GM19025 (cell line): ENCODE data around the gene RFTN1.
A peak's percentile ranks its signal among the peaks of the same experiment; 100 is the strongest.

Source experiments
- ATAC-seq: cut with Tn5 transposase; IDR thresholded peaks from one replicate; pipeline ENCODE4 v1.9.1; 2021; ENCODE audit warnings: mild to moderate bottlenecking, low read depth, moderate library complexity; ENCODE audit not compliant: unreplicated experiment

Gene RFTN1

DNA sequence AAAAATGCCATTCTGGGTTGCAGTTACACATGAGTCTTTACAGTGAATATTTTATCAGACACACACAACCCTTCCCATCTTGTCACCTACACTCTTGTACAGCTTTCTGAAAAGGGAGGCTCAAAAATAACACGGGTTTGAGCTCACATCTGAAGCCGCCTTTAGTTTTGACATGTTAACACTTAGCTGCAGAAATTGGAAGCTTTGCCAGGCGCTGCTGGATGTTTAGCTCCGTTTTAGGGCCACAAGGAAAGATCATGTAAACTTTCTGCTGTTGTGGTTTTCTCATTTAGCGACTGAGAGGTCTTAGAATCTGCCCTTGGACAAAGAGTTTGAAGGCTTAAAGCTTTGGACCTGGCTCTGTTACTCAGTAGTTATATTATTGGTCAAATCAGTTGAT, 128.3 kb downstream of the RFTN1 start:
- ATAC-seq = no peak

DNA sequence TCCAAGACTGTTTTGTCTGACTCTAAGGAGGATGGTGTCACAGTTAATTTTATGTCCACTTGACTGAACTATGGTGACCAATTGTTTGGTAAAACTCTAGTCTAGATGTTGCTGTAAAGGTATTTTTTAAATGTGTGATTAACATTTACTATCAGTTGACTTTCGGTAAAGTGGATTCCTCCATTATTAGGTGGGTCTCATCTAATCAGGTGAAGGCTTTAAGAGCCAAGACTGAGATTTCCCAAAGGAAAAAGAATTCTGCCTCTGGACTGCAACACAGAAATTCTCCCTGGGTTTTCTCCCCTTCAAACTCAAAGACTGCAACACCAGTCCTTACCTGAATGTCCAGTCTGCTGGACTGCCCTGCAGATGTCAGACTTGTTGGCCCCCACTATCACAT, 129.6 kb downstream of the RFTN1 start:
- no peak for ATAC-seq

DNA sequence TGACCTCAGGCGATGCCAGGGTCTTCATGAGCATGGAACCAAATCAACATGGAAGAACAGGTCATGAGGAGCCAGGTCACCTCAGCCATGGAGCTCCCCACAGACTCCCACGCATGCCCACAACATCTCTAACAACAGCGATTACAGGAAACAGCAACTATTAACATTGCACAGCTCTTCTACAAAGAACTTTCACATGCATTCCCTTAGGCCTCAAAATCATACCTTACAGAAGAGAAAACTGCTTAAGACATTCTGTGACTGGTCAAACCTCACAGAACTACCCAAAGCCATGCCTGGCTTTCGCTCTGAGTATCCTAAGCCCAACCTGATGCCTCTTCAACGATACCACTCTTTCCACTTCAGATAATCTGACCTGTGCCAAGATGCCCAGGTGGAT, 130.7 kb downstream of the RFTN1 start:
- ATAC-seq = peak; percentile 34

DNA sequence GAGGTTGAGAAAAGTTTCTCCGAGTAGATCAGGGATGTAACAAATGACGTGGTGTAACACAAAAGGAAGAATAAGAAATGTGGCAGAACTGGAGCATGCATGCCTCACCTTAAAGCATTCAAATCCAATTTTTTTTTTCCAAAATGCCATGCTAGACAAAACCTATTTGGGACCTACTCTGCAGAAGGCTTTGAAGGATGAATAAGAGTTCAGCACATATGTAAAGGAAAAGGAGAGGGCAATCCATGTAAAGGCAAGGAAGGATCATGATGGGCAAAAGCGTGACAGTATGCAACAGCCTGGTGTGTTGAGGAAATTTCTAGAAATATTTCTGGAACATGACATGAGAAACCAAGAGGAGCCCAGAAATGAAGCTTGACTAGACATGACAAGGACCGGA, 132.1 kb downstream of the RFTN1 start:
- ATAC-seq = no peak

DNA sequence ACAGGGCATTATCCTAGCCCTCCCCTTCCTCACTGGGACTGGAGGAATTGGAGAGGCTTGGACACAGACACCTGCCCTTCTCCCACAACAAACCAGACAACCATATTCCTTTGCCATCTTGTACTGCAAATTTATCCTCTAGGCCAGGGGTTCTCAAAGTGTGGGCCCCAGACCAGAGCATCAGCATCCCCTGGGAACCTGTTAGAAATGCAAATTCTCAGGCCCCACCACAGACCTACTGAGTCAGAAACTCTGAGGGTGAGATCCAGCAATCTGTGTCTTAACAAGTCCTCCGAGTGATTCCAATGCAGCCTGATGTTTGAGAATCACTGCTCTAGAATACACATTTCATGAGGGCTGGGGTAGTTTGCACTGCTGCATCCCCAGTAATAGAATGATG, 133.1 kb downstream of the RFTN1 start:
- no peak for ATAC-seq

DNA sequence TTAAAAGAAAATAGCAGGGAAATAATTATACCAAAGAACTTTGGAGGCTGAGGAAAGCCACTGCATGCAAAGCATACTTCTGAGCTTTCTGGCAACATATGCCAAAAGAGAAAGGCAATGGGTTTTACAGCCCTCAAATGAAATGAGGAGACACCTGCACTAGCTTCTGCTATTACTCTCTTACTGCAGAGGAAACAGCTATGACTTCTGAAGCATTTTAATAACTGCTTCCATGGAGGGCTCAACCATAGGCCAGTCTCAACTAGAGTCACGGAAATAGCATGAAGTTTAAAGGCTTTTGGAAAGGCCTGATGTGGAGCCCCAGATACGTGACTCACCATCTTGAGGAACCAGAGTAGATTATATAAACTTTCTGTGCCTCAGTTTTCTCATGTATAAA, 133.7 kb downstream of the RFTN1 start:
- no peak for ATAC-seq

DNA sequence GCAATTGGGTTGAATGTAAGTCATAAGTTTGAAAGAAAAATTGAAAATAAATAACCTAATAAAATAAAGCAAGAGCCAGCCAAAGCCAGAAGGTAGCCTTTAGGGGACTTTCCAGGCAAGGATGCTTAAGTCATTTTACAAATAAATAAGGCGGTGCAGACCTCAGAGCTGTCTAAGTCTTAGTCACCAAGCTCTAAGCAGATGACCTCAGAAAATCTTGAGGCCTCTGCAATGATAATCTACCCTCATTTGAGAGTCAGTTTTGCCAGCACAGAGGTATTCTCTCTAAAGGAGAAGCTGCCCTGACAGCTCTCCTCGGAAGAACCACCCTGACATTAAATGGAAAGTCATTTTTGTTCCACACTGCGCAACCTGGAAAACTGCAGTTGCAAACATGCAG, 134.6 kb downstream of the RFTN1 start:
- ATAC-seq = peak; percentile 47

DNA sequence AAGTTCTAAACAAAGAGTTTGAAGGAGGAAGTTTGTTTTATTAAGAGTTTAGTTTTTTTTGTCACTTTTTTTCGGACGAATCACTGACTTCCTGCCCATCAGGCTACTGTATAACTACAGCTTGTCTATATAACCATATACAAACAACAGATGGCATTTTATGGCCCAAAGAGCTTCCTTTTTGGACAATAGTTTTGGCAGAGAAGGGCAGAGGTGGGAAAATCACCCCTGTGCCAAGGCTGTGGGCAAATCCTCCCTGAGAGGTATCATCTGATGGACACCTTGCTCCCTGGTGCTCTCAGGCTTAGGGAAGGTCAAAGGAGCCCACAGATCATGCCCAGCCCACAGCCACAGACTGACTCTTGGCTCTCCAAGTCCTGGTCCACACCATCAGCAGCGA, 135.1 kb downstream of the RFTN1 start:
- ATAC-seq = peak; percentile 10

DNA sequence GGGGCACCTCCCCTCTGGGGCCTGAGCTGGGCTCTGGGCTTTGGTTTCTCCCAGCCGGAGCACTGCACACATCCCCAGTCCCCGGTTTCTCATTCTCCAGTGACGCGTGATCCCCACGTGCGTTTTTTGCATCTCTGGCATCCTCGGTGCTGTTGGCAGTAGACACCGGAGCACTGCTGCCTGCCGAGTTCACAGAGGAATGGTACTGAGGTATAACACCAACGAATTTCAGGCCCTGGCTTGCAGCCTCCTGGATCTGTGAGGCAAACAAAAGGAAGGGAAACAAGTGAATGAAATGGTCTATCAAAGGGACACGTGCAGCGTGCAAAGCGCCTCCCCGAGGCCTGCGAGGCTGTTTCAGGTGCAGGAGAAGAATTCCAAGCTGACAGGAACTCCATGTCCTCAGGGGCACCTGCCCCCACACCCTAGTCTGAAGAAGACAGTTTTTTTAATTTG, 135.6 kb downstream of the RFTN1 start:
- no peak for ATAC-seq

DNA sequence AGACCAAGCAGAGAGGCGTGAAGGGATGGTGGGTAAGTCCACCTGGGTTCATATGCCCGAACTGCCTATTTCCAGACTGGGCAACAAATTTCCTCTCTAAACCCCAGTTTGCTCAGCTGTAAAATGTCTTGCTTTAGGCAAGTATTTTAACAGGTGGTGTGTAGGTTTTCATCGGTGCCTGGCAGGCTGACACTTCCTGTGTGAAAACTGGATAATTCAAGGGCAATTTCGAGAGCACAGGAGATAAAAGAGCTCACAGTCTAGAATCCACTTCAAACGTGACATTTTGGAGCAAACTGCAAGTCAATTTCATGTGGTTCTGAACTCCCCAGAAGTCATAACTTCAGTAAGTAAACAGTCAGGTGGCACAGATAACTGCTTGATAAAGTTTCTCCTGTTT, 136.3 kb downstream of the RFTN1 start:
- ATAC-seq = no peak

DNA sequence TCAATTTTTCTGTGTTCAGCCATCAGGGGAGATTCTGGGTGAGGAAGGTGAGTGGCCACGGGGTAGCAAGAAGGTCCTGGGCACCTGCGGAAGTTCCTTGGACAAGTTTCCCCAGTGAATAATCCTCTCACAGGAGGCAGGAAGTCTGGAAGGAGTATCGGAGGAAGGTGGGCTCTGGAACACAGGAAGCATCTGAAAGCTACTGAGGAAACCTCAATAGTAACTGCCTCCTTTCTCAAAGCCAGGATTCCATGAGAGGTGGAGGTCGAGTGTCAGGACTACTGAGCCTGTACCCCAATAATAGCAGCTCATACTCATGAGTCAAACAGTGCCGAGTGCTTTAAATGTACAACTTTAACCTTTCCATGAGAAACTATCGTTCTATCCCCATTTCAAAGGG, 137.6 kb downstream of the RFTN1 start:
- ATAC-seq = no peak

DNA sequence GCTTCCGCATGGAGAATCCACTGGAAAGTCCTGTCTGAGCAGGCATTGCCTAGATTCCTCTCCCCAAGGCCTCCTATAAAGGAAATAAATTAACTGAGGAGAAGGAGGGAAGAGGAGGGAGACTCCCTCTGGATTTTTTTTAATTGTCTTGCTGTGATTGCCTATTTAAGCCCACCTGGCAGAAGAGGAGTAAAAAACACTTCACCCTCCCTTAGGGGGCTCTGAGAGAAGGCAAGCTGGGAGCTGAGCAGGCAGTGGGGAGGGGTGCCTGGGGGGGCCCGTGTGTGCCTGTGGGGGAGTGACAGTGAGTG, 138.6 kb downstream of the RFTN1 start:
- no peak for ATAC-seq

DNA sequence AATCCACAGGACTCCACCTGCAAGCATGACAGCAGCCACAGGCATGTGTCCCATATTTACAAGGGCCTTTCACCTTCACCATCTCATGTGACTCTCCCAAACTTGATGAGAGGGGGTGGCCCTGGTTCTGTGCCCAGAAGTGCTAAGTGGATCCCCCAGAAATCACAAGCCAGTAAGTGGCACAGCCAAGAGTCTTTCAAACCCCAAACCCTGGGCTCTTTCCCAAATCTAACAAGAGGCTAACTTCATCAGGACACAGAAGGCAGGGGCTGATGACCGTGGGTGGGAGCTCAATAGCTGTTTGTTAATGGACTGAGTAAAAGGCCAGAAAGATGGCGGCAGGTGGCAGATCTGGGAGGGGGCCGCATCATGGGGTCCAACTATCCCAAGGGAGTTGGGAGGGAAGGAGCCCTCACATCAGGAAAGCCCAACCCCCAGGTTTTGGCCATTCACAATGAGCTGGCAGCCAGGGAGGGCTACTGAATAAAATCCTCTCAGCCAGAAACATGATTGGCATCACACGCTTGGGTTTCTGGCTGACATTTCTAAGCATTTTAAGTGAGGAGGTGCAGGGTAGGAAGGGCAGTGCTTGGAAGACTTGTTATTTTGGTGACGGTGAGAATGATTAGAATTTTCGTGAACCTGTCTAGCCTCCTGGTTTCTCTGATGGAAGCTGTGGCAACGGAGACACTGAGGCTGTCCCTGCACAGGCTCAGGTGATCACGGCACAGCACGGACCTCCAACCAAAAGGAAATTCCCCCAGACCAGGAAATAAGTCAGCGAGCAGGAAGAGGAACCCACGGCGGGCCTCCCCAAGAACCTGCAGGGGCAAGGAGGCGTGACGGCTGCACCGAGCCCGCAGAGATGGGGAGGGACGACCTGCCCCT, 139.2 kb downstream of the RFTN1 start:
- ATAC-seq = peak; percentile 20

DNA sequence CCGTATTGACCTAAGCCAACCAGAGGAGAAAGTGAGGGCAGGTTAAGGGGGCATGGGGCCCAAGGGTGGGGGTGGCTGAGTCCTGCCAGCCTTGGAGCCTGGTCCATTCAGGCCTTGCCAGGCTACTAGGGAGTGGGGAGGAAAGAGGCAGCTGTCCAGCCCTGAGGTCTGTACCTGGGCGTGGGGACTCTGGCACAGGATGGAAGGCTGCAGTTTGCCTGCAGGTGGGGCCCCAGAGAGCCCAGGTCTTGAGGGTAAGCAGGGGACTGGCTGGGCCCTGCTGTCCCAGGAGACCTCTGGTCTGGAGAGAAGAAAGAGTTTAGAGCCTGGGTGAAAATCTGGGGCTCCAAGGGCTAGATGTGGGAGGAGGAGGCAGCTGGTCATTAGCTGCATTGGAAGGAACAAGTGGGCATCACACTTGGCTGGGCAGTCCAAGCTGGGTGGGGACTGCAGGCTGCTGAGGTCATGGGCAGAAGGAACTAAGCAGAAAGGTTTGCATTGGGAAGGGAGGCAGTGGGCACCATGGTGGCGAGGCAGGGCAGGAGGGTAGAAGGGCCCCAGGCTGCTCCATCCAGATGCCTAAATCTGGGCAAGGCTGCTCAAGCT, 140.1 kb downstream of the RFTN1 start:
- no peak for ATAC-seq

DNA sequence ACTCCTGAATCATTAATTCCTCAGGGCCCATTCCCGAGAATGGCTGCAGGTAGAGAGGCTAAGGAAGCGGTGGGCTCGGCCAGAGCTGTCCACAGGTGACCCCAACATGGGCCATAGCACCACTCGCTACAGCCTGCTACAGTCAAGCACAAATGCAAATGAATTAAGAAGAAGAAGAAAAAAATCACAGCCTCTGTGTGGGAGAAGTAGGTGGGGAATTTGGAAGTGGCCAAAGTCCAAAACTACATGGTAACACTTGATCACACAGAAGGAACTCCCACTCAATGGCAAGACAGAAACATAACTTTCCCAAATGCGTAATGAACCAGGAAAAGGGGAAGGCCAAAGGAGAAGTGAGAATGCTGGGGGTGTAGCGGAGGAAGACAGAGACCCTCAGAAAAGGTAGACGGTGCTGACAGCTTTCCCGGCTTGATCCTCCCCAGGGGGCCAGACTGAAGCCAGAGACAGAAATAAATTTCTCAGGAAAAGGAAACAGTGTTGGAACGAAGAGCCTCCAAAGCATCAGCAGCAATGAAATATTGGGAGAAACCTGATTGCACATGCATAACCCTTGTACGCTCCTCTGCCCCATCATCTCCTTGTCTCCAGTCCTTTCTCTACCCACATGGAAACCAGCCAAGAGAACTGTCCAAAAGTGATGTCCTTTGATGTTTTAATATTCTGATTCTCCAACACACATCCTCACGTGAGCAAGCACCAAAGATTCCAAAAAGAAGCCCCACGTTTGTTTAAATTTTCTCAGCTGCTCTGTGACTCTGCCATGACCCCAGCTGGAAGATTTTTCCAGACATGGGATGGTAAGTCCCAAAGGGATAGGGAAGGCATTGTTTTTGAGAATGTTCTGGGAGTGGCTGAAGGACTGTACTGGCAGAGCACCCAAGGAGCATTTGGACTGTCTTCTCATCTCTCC, 140.9 kb downstream of the RFTN1 start:
- peak; percentile 22 for ATAC-seq

DNA sequence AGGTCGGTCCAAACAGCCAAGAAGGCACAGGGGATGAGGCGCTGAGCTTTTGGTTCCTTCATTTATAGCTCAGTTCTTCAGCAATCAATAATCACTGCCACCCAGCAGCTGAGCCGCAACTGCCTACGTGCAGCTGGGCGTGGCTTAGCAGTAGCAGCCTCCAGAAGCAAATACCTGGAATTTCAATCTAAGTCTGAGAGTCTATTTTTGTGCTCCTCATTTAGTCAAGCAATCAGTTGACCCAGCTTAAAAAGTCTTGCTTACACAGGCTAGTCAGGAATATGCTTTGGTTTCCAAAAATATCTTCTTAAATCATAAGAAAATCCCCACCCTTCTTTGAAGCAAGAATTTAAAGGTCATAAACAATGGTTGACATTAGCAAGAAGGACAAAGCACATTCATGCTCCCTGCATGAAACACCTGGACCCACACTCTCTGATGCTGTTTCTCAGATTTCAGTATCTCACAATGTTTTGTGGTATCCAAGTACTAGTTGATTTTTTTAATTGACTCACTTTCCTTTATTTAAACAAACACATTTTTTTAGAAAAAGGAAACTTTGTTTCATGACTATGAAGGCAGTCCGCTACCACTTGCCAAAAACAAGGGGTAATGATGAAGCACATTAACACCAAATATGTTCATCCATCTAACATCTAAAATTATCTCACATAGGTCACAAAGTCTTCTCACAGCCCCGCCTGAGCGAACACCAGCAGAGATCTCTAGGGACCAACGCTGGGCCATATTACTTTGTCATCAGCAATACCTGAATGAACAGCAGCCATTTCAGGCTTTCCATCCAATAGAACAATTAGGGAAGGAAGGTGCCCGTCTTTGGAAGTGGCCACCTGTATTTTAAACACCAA, 142.4 kb downstream of the RFTN1 start:
- no peak for ATAC-seq

DNA sequence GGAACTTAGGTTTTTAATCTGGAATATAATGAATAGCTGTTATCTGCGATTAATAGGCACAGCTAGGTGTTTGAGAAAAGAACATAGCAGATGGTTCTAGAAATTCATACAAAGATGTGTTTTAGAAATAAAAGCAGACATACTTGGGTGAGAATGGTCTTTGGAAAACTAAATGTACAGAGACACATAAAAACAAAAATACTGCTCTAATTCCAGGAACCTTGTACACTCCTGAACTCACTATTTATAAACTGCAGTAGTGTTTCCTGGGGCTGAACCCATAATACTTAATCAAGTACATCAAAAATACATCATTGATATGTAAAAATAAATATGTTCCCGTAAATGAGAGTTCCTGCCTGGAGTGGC, 143.0 kb downstream of the RFTN1 start:
- ATAC-seq = no peak

DNA sequence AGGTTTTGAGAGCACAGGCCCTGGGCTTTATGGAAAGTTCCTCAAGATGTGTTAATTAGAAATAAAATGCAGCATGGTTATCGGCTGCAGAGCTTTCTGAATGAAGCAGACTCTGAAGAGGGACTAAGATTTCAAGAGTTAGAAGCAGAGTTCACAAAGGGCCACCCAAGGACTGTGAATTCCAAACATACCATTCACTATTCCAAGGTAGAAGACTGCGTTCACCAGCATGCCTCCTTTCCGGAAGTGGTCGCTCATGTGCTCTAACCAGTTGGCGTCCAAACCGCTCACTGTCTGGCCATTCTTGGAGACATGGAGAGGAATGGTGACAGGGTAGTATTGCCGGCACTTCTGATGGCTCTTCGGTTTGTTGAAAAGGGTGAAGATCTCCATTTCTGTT, 143.6 kb downstream of the RFTN1 start:
- ATAC-seq = no peak

DNA sequence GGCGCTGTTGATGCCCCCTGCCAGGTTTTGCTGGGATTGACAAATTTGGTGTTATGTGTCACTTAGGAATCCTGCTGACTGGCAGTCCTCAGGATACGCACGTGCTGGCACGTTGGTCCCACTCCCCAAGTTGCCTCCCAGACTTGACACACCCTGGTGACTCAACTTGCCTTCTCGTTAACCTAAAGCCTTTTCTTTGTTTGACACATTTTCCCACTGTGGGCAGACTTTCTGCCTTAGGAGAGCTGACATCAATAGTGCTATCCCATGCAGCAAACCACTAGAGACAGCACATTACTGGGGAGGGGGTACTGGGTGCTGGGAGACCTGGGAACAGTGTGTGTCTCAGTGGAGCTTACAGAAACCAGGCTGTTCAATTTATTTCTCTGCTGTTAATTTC, 144.2 kb downstream of the RFTN1 start:
- ATAC-seq = no peak

DNA sequence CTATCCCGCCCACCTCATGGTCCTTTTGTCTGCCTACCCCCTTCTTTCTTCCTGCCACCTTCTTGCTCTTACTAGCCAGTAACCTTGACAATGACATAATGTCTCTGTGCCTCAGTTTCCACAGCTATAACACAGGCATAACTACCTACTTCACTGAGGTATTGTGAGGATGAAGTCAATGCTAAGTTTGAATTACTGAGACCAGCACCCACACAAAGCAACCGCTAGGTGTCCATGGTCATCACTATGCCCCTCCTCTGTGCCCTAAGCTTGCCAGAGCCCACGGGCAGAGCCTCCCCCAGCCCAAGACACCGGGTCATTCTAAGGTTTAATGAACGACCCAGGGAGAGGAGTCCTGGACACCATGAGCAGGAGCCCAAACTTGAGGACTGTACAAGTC, 146.9 kb downstream of the RFTN1 start:
- no peak for ATAC-seq
